Endothelial cell of umbilical vein (primary cell): ENCODE measurements around the gene CABP5. TPM values are rescaled to one million over a fixed set of nuclear protein-coding genes. Genes with fewer than 3 reads are reported as not detected.

Source experiments
- BruUV-seq: library from RNA; stranded (reverse); fragments of 400-500 nt; replicated peaks from 2 replicates; lab custom pipeline; 2021; lab: Mats Ljungman, UMichigan
- CTCF ChIA-PET: fragments of 300-600, 350-600 bp; sonication (Branson Sonifier 250); formaldehyde crosslinking; loops from one replicate; lab custom pipeline; 2021; ENCODE audit warnings: antibody characterized with exemption, inconsistent platforms; lab: Charles Lee
- POLR2A ChIA-PET: fragments of 300-600, 350-600 bp; sonication (Branson Sonifier 250); formaldehyde crosslinking; loops from one replicate; lab custom pipeline; 2021; ENCODE audit warnings: antibody characterized with exemption, inconsistent platforms; lab: Charles Lee
- DNase-seq: peaks from one replicate; pipeline ENCODE4 v3.0.0-alpha.2; 2011; ENCODE audit warnings: low read depth, low spot score
- FAIRE-seq: peaks from 2 replicates; lab custom pipeline; 2011; peaks lifted over from hg19 to GRCh38; lab: Jason Lieb, UNC
- H2AFZ ChIP-seq: 2 replicates; pipeline ENCODE4 v1.6.0; 2012; ENCODE audit warnings: low read depth, low read length, control low read depth, inconsistent platforms
- H3K27ac ChIP-seq: 2 replicates; pipeline ENCODE4 v1.5.1; 2011; ENCODE audit warnings: low read depth, mild to moderate bottlenecking, control low read depth, low read length, moderate library complexity; ENCODE audit not compliant: insufficient read depth
- H3K27me3 ChIP-seq, 2 experiments: 2 replicates each; pipeline versions ENCODE4 v1.6.0 to v1.6.1; 2011; ENCODE audit warnings: low read length in 2 of 2, mixed read lengths in 1 of 2; ENCODE audit not compliant: control insufficient read depth in 2 of 2, insufficient read depth in 2 of 2
- H3K36me3 ChIP-seq, 2 experiments: 2 replicates in 1 of 2; 3 replicates in 1 of 2; pipeline ENCODE4 v1.5.1; 2011; ENCODE audit warnings: low read length in 2 of 2, mild to moderate bottlenecking in 1 of 2, moderate library complexity in 1 of 2; ENCODE audit not compliant: control insufficient read depth in 2 of 2, insufficient read depth in 2 of 2; ENCODE audit errors: extremely low read depth in 1 of 2
- H3K4me1 ChIP-seq: 3 replicates; pipeline ENCODE4 v1.5.1; 2011; ENCODE audit warnings: mild to moderate bottlenecking, low read length; ENCODE audit not compliant: control insufficient read depth, insufficient read depth; ENCODE audit errors: extremely low read depth
- H3K4me2 ChIP-seq: 2 replicates; pipeline ENCODE4 v1.6.1; 2011; ENCODE audit warnings: low read length, control low read depth, mixed read lengths; ENCODE audit not compliant: insufficient read depth
- H3K4me3 ChIP-seq, 3 experiments: fragments of 200-600 bp in 1 of 3; sonication (generic), shearing (Covaris generic) in 1 of 3; replicated peaks in 1 of 3; 2 replicates each; pipeline ENCODE4 v1.5.1; 2011 to 2016; ENCODE audit warnings: control low read depth in 3 of 3, low read length in 3 of 3, mild to moderate bottlenecking in 2 of 3, inconsistent platforms in 1 of 3, low read depth in 1 of 3, moderate library complexity in 1 of 3; ENCODE audit not compliant: insufficient read depth in 1 of 3
- H3K79me2 ChIP-seq: 2 replicates; pipeline ENCODE4 v1.6.0; 2012; ENCODE audit warnings: low read length, inconsistent platforms; ENCODE audit not compliant: control insufficient read depth, insufficient read depth
- H3K9ac ChIP-seq: replicated peaks from 2 replicates; pipeline ENCODE3; 2011; ENCODE audit warnings: low read length, control low read depth; ENCODE audit not compliant: insufficient read depth; ENCODE audit errors: extremely low read depth
- H3K9me1 ChIP-seq: replicated peaks from 3 replicates; pipeline ENCODE4 v1.6.0; 2011; ENCODE audit warnings: mild to moderate bottlenecking, low read length; ENCODE audit not compliant: control insufficient read depth, insufficient read depth; ENCODE audit errors: extremely low read depth
- H3K9me3 ChIP-seq: replicated peaks from 2 replicates; pipeline ENCODE4 v1.5.1; 2012; ENCODE audit warnings: low read length, inconsistent platforms; ENCODE audit not compliant: control insufficient read depth, insufficient read depth
- H4K20me1 ChIP-seq: replicated peaks from 2 replicates; pipeline ENCODE3; 2011; ENCODE audit warnings: mild to moderate bottlenecking, low read length; ENCODE audit not compliant: control insufficient read depth, insufficient read depth; ENCODE audit errors: extremely low read depth
- EZH2 ChIP-seq: IDR thresholded peaks from 2 replicates; pipeline ENCODE4 v1.6.1; 2012; ENCODE audit warnings: borderline replicate concordance, low read depth, mild to moderate bottlenecking, moderate library complexity, low read length, inconsistent platforms; ENCODE audit not compliant: severe bottlenecking
- FOS ChIP-seq: IDR thresholded peaks from 2 replicates; pipeline ENCODE4 v1.6.1; 2011; ENCODE audit warnings: mild to moderate bottlenecking, low read length, moderate library complexity, borderline replicate concordance; ENCODE audit not compliant: insufficient read depth
- GATA2 ChIP-seq: IDR thresholded peaks from 2 replicates; pipeline ENCODE4 v1.7.0; 2011; ENCODE audit warnings: low read depth, mild to moderate bottlenecking, moderate library complexity, mixed read lengths, low read length; ENCODE audit not compliant: insufficient read length, insufficient read depth
- JUN ChIP-seq: IDR thresholded peaks from 2 replicates; pipeline ENCODE4 v1.6.1; 2011; ENCODE audit warnings: borderline replicate concordance, low read depth; ENCODE audit not compliant: insufficient read length, insufficient read depth
- MYC ChIP-seq: IDR thresholded peaks from one replicate; pipeline ENCODE4 v1.6.1; 2011; ENCODE audit warnings: mild to moderate bottlenecking, low read depth, low read length
- POLR2A ChIP-seq: IDR thresholded peaks from 2 replicates; pipeline ENCODE4 v1.6.1; 2012; ENCODE audit warnings: low read depth, mild to moderate bottlenecking, control low read depth, low read length
- POLR2AphosphoS5 ChIP-seq: IDR thresholded peaks from 2 replicates; pipeline ENCODE4 v1.6.1; 2012; ENCODE audit warnings: low read depth, mild to moderate bottlenecking, control low read depth, low read length, moderate library complexity; ENCODE audit not compliant: insufficient read depth
- dilution Hi-C: fragments of 300-500 bp; cut with MboI; formaldehyde crosslinking; loops from one replicate; pipeline ENCODE4 v1.15.0; 2019; ENCODE audit warnings: low sequenced_read_pairs; ENCODE audit not compliant: extremely low pct_ligation_motif_present
- intact Hi-C: fragments of 100-400 bp; cut with micrococcal nuclease; formaldehyde crosslinking; loops from one replicate; pipeline ENCODE4 v1.10.0; 2022
- polyA plus RNA-seq, 4 experiments: library from polyadenylated mRNA; depleted of rRNA in 3 of 4; stranded (reverse) in 3 of 4; unstranded in 1 of 4; fragments of >200 nt; gene quantifications; 2 replicates each; pipeline versions ENCODE4 v1.2.1 to v1.2.3, GENCODE V29; 2011 to 2012; ENCODE audit warnings: missing spikeins in 1 of 4
- total RNA-seq: library from RNA; stranded (reverse); gene quantifications from 2 replicates; pipeline ENCODE4 v1.2.3, GENCODE V29; 2021
- TF ChIP-seq, protein P1 (sequence below): IDR thresholded peaks from 2 replicates; pipeline ENCODE4 v1.6.1; 2011; ENCODE audit not compliant: insufficient read depth, insufficient read length
- TF ChIP-seq, protein P2 (sequence below), 2 donors: IDR thresholded peaks; 1 replicate in 1 of 2; 2 replicates in 1 of 2; pipeline ENCODE4 v1.5.1; 2011; ENCODE audit warnings: low read length in 2 of 2, mild to moderate bottlenecking in 2 of 2, moderate library complexity in 2 of 2, control low read depth in 1 of 2, inconsistent platforms in 1 of 2, low read depth in 1 of 2; ENCODE audit not compliant: insufficient read depth in 1 of 2; ENCODE audit errors: extremely low read depth in 1 of 2

Gene CABP5
- total and polyA plus RNA-seq, 2 donors (not counting 3 experiments of a cell fraction or from before 2014, with no cell fraction given): not detected

DNA sequence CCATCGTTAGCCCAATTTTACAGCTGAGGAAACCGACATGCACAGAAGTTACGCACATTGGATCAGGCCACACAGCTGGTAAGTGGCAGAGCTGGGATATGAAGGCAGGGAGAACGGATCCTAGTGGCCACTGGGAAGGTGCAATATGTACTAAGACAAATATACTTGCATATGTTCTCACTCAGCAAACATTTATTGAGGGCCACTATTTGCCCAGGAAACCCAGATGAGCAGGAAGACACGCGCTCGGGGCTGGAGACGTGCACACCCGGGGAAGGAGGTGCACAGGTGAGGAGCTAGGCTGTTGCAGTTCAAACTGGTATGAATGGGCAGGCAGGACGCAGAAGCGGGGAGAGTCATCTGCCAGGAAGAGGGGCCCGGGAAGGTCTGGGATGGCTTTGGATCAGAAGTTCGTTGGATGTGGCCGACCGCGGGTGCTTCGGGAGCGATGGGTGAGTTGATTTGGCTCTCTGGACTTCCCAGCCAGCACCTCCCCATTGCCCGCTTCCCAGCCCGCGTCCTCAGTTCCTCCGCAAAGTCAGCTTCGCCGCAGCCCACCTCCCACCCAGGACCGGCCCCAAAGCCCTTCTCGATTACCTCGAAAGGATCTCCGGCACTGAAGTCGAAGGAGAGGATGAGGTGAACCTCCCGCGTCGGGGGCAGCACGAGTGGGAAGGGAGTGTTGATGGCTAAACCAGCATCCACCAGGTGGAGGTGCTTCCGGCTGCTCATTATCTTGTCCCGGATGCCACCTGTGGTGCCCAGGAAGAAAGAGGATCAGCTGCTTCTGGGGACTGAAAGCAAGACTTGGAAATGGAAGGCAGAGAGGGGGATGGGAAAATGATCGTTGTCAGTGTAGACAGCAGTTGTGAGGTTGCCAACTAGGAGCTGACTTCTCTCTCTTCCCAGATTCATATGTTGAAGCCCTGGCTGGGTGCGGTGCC, 17.8 kb upstream of the CABP5 start:
- H2AFZ ChIP-seq: no peak overlapping the region
- POLR2A ChIA-PET: no interaction called here
- no peaks in the 10 kb centered on the region for H4K20me1 ChIP-seq
- CTCF ChIA-PET: interaction anchor here (1.2 kb wide), 1 partner anchor 91 kb away, joined by 3 read pairs; no protein-coding TSS in a partner anchor
- TF ChIP-seq POLR2AphosphoS5: no peak
- no peak for TF ChIP-seq MYC
- TF ChIP-seq JUN: no peak
- TF ChIP-seq, protein P1, sequence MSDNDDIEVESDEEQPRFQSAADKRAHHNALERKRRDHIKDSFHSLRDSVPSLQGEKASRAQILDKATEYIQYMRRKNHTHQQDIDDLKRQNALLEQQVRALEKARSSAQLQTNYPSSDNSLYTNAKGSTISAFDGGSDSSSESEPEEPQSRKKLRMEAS: no peak
- TF ChIP-seq, protein P2, sequence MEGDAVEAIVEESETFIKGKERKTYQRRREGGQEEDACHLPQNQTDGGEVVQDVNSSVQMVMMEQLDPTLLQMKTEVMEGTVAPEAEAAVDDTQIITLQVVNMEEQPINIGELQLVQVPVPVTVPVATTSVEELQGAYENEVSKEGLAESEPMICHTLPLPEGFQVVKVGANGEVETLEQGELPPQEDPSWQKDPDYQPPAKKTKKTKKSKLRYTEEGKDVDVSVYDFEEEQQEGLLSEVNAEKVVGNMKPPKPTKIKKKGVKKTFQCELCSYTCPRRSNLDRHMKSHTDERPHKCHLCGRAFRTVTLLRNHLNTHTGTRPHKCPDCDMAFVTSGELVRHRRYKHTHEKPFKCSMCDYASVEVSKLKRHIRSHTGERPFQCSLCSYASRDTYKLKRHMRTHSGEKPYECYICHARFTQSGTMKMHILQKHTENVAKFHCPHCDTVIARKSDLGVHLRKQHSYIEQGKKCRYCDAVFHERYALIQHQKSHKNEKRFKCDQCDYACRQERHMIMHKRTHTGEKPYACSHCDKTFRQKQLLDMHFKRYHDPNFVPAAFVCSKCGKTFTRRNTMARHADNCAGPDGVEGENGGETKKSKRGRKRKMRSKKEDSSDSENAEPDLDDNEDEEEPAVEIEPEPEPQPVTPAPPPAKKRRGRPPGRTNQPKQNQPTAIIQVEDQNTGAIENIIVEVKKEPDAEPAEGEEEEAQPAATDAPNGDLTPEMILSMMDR (IDR thresholded peaks at IDR 0.05; ENCODE audit: extremely low read depth in 1 of 2, insufficient read depth in 1 of 2, low read depth in 1 of 2, low read length in 2 of 2): no peak
- TF ChIP-seq EZH2: no peak
- no peak for TF ChIP-seq FOS
- no peak for TF ChIP-seq GATA2
- TF ChIP-seq POLR2A: no peak
- no peak overlapping the region for H3K4me2 ChIP-seq
- BruUV-seq: no TSS peak
- FAIRE-seq: no peak
- no peak overlapping the region for H3K27ac ChIP-seq
- H3K79me2 ChIP-seq: no peaks in the 10 kb centered on the region
- DNase-seq: no peak
- H3K9ac ChIP-seq: no peak overlapping the region
- no peaks in the 10 kb centered on the region for H3K36me3 ChIP-seq
- intact Hi-C loops: no loop called here
- H3K27me3 ChIP-seq: no peaks in the 10 kb centered on the region
- dilution Hi-C loops: no loop called here
- no peaks in the 10 kb centered on the region for H3K4me1 ChIP-seq
- H3K9me3 ChIP-seq: no peaks in the 10 kb centered on the region
- no peak overlapping the region for H3K4me3 ChIP-seq
- H3K9me1 ChIP-seq: no peaks in the 10 kb centered on the region
